IPS-NIHi11 (cell line): ENCODE data around the gene NUBP2.
A peak's percentile ranks its signal among the peaks of the same experiment; 100 is the strongest.

Experiments used
- DNase-seq: peaks from one replicate; pipeline ENCODE4 v3.0.0; 2012; ENCODE audit warnings: mixed read lengths, low spot score

Gene NUBP2

DNA sequence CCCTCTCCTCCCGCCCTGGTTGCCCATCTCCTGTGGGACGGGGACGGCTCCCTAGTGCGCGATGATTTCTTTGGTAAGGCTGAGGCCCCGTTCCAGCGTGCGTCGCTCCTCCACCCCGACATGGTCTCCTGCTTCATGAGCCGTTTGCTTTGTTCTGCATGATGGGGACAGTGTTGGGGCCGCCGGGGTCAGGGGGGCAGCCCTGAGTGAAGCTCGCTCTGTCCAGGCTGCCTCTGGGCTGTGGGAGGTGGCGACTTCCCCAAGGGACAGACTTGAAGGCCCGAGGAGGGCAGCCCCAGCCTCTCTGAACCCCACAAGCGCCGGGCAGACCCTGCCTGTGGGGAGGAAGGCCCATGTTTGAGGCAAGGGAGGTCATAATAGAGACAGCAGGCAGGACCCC is 23.8 kb upstream of the NUBP2 start:
- no peak for DNase-seq

GRCh38 chr16:1759511-1759910 is 23.2 kb upstream of the NUBP2 start:
- DNase-seq: no peak

DNA sequence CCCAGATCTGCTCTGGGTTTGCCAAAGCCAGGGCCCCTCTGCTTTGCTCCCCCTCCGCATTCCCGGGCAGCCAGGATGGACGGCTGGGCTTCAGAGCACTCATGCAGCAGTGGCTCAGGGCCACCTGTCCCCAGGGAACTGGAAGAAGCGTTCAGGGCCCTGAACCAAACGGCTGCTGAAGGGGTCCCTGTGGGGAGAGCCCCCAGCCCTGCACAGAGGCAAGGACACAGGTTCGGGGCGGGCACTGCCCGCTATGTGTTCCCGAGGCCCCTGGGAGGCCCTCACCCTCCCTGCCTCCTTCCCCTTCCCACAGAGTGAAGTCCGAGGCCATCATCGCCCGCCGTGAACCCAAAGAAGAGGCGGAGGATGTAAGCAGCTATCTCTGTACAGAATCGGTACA is 21.8 kb upstream of the NUBP2 start:
- no peak for DNase-seq

- DNase-seq: no peak
Observed at GRCh38 chr16:1761751-1762150, 21.0 kb upstream of the NUBP2 start.

DNA sequence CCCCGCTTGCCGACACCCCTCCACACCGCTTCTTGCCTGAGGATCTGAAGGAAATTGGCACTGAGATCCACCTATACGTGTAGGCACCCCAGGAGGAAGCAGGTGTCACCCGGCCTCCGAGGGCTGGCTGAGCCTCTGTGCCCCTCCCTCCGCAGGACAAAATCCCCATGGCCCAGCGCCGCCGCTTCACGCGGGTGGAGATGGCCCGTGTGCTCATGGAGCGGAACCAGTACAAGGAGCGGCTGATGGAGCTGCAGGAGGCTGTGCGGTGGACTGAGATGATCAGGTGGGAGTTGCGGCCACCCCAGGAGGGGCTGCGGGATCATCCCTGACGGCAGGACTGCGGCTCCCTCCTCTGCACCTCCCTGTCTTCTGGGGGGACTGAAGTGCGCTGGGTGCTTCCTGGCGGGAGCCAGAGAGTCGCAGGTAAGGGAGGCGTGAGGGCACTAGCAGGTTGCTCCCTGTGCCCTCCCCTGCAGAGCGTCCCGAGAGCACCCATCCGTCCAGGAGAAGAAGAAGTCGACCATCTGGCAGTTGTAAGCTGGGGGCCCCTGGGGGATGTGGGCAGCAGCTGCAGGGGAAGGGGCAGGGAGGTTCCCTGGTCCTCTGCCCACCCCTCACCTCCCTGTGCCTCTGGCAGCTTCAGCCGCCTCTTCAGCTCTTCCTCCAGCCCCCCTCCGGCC is 20.4 kb upstream of the NUBP2 start:
- no peak for DNase-seq

DNA sequence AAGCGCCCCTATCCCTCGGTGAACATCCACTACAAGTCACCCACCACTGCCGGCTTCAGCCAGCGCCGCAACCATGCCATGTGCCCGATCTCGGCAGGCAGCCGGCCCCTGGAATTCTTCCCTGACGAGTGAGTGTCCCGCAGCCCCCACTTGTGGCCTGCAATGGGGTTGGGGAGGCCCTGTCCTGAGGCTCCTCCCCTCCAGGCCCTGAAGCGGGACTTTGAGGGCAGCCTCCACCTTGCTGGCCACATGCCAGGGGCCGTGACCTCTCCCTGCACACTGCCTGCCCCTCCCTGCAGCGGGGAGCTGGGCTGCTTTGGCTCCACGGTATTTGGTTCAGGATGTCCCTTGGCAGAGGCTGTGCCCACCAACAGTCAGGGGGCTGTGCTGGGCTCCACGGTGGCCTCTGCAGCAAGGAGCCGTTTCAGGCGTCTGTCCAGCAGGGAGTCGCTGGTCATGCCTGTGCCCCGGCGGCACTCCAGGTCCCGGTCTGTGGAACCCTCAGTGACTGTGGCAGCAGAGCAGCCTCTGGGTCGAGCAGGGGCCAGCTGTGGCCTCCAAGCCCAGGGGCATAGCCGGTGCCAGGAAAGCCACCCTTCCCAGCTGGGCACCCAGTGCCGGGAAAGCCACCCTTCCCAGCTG is 19.8 kb upstream of the NUBP2 start:
- no peak for DNase-seq

DNA sequence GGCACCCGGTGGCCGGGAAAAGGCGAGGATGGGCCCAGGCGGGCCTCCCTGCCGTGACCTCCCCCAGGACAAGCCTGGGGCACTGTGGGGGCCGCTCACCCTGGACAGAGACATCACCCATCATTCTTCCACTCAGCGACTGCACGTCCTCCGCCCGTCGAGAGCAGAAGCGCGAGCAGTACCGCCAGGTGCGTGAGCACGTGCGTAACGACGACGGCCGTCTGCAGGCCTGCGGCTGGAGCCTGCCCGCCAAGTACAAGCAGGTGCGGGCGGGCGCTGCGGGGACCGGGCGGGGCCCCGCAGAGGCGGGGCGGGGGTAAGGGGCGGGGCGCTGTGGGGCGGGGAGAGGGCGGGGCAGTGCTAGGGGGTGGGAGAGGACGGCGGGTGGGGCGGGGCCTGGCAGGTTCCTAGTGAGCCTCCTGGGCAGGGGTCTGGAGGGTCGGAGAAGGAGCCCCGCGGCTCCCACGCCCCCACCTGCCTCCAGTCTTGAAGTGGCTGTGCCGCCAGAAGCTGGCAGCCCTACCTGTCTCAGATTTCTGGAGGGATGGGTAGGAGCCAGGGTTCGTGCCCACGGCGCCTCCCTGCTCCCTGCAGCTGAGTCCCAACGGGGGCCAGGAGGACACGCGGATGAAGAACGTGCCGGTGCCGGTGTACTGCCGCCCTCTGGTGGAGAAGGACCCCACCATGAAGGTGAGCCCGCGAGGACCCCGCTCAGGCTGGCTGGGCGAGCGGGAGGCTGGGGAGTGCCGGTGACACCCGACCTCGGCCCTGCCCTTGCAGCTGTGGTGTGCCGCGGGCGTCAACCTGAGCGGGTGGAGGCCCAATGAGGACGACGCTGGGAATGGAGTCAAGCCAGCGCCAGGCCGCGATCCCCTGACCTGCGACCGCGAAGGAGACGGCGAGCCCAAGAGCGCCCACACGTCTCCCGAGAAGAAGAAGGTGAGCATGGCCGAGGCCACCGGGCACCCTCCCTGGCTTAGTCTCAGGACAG is 18.9 kb upstream of the NUBP2 start:
- DNase-seq: peak; percentile 97

- no peak for DNase-seq
Observed at GRCh38 chr16:1764971-1765370, 17.8 kb upstream of the NUBP2 start.

DNA sequence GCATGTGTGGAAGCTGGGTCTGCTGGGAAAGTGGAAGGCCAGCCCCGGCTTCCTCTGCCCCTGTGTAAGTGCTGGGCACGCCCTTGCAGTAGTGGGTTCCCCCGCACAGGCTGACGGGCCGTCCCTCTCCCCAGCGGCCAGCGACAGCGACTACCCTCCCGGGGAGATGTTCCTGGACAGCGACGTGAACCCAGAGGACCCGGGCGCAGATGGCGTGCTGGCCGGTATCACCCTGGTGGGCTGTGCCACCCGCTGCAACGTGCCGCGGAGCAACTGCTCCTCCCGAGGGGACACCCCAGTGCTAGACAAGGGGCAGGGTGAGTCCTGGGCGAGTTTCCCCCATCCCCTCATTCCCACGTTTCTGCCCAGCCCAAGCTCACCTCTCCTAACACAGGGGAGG is 16.9 kb upstream of the NUBP2 start:
- DNase-seq: no peak

DNA sequence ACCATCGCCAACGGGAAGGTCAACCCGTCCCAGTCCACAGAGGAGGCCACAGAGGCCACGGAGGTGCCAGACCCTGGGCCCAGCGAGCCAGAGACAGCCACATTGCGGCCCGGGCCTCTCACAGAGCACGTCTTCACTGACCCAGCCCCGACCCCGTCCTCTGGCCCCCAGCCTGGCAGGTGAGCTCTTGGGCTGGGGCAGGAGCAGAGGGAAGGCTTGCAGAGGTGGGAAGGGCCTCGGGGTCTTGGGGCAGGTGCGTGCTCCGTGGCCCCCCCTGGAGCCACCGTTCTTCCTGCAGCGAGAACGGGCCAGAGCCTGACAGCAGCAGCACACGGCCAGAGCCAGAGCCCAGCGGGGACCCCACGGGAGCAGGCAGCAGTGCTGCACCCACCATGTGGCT is 16.5 kb upstream of the NUBP2 start:
- DNase-seq: no peak

DNA sequence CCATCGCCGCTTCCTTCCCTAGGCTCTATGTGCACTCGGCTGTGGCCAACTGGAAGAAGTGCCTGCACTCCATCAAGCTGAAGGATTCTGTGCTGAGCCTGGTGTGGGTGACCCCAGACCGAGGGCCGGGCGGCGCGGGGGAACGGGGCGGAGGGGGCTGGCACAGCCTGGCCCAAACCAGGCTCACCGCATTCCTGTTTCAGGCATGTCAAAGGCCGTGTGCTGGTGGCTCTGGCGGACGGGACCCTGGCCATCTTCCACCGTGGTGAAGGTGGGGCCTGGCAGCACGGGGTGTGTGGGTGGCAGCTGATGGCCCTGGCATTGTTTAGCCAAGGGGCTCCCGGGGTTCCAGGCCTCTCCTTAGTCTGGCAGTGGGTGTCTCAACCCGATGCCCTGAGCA is 16.1 kb upstream of the NUBP2 start:
- DNase-seq: no peak

DNA sequence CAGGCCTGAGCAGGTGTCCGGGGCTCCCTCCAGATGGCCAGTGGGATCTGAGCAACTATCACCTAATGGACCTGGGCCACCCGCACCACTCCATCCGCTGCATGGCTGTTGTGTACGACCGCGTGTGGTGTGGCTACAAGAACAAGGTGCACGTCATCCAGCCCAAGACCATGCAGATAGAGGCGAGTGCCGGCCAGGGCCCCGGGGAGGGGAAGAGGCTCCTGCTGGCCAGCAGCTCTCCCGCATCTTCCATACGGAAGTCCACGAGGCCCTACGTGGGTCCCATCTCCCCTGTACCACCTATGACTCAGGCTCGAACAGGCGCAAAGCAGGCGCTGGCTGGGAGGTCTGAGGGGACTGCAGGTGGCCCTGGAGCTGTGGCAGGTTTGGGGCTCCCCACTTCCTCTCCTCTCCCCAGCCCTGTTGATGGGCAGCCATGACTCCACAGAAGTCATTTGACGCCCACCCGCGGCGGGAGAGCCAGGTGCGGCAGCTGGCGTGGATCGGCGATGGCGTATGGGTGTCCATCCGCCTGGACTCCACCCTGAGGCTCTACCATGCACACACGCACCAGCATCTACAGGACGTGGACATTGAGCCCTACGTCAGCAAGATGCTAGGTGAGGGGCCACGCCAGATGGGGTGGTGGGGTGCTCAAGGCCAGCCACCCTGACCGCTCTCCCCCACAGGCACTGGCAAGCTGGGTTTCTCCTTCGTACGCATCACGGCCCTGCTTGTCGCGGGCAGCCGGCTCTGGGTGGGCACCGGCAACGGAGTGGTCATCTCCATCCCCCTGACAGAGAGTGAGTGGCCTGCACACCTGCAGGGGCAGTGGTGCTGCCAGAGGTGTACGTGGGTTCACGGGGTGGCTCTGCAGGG is 15.4 kb upstream of the NUBP2 start:
- no peak for DNase-seq

- DNase-seq: no peak
Observed at GRCh38 chr16:1768061-1768766, 14.5 kb upstream of the NUBP2 start.

DNA sequence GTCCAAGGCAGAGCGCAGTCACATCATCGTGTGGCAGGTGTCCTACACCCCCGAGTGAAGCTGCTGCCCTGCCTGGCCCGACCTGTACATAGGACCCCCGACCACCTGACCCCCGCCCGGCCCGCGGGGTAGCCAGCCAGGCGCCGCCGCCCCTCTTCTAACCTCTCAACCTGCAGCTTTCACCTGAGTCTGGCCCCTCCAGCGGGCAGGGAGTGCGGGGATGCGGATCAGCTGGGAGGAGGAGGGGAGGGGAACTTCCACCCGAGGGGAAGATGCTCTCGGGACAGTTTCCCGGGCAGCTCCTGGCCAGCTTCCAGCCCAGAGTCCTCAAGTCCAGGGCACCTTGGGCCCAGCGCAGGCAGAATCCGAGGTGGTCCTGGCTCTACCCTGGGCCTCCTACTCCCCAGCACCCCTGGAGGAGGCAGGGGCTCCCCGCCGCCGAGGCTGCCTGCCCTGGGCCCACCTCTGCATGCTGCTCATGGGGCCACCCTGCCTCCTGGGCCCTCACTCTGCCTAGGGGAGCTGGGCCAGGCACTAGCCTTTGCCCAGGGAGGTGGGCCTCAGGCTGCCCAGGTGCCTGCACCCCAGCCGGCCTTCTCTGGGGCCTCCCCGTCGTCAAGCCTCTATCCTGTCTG is 13.9 kb upstream of the NUBP2 start:
- no peak for DNase-seq

GRCh38 chr16:1769402-1770300 is 13.1 kb upstream of the NUBP2 start:
- DNase-seq: no peak

DNA sequence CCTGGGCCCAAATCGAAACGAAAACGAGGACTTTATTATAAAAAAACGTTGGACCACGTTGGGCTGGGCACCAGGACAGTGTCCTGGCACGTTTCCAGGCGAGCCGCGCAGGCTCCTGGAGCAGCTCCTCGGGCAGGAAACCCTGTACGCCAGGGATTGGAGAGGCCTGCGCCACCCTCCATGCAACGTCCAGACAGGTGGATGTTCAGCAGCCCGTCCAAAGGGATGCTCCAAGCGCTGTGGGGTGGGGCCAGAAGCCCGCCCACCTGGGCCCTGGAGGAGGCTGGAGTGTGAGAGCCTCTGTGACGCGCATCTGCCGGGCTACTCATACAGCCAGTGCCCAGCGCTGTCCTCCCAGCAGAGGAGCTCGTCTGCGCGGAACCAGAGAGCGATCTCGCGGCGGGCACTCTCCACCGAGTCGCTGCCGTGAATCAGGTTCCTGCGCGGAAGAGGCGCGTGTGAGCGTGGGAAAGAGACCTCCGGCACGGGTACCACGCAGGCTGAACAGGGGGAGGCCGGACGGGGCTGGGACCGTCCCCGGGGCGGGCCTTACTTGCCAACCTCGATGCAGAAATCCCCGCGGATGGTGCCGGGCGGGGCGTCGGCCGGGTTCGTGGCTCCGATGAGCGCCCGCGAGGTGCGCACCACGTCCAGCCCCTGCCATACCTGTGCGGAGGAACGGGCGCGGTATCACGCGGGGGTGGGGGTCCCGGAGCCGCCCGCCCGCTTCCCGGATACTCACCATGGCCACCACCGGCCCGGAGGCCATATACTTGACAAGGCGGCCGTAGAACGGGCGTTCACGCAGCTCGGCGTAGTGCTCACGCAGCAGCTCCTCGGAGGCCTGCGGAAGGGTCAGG is 12.2 kb upstream of the NUBP2 start:
- no peak for DNase-seq

- peak; percentile 82 for DNase-seq
Observed at GRCh38 chr16:1771188-1771863, 11.4 kb upstream of the NUBP2 start, which contains the start of gene NME3. TSS of gene NME3 (minus strand) at chr16:1771543. CDS start at chr16:1771534, 9 bp downstream.

DNA sequence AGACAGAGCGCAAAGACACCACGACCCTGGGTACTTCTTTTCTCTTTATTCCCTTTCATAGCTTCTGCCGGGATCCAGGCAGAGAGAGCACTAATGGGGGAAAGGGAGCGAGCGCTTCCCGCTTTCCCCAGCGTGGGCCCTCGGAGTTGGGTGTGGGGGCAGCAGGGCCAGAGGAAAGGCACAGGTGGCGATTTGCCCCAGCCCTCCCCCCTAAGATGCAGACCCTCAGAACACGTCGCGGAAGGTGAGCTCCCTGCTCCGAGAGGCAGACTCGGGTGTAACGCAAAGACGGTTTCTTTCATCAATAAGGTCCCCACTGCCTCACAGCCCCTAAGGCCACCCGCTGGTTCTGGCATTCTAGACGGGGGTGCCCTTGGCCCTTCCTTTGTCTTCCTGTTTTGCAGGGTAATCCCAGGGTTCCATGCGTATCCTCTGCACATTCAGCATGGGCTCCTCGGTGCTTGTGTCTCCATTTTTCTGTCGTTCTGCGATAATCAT is 10.8 kb upstream of the NUBP2 start:
- DNase-seq: no peak
